Measurements from ENCODE around the gene PAFAH2. TPM values are rescaled to one million over a fixed set of nuclear protein-coding genes. Genes with fewer than 3 reads are reported as not detected.
A peak's percentile ranks its signal among the peaks of the same experiment; 100 is the strongest.

Gene PAFAH2
- total RNA-seq, 1 experiment from 2014 or later = 12.4 TPM

GRCh38 chr1:25922056-25922970 lies 75.5 kb downstream of the PAFAH2 start:
- WGBS (ENCODE audit: extremely low coverage, insufficient read length, low lambda C conversion rate) = no CpG with 5 or more reads among the region's 49 CpGs
- no peaks in the 10 kb centered on the region for H3K9me3 ChIP-seq (ENCODE audit: control insufficient read depth, low read depth, low read length)
- H2AK5ac ChIP-seq (ENCODE audit: insufficient read length, low read length) = no peak overlapping the region
- H3K27ac ChIP-seq (ENCODE audit: insufficient read length, low read depth, low read length) = no peak overlapping the region
- H3K23ac ChIP-seq (ENCODE audit: insufficient read length, low read depth, low read length) = no peak overlapping the region
- H2BK120ac ChIP-seq (ENCODE audit: low read depth, low read length, poor library complexity, severe bottlenecking) = no peak overlapping the region
- Mint-ChIP-seq H3K4me3 (peak overlapping the region; percentile 69 to 83), H3K36me3 (ENCODE audit: insufficient read depth in 1 of 3, low read depth in 3 of 3) (no peaks in the 10 kb centered on the region), H3K27ac (peak overlapping the region in 1 of 3 experiments; percentile 44; a peak in 1 of 7 replicates), H3K4me1 (peaks cover 28 to 41% of the 10 kb centered on the region in 2 experiments), H3K9me3 (no peaks in the 10 kb centered on the region), H3K27me3 (ENCODE audit: low read depth) (peaks cover 32% of the 10 kb centered on the region)
- H2BK12ac ChIP-seq (ENCODE audit: insufficient read length, low read depth, low read length) = no peak overlapping the region
- H3K79me2 ChIP-seq (ENCODE audit: insufficient read depth, low read length) = no peaks in the 10 kb centered on the region
- no peak overlapping the region for H4K5ac ChIP-seq (ENCODE audit: insufficient read length, low read depth, low read length)
- H3K4me2 ChIP-seq (ENCODE audit: insufficient read depth, insufficient read length, low read length) = peak overlapping the region; percentile 92
- no peak overlapping the region for H4K91ac ChIP-seq (ENCODE audit: insufficient read length, low read depth, low read length)
- peaks cover 2% of the 10 kb centered on the region; the same call in 1 of the 2 replicates for H3K4me1 ChIP-seq (ENCODE audit: insufficient read depth, low read length)
- H3K23me2 ChIP-seq (ENCODE audit: insufficient read length, low read depth, low read length, poor library complexity, severe bottlenecking) = peaks cover 18% of the 10 kb centered on the region
- no peak overlapping the region for H3K56ac ChIP-seq (ENCODE audit: insufficient read length, low read depth, low read length)
- no peak overlapping the region for H2BK5ac ChIP-seq (ENCODE audit: insufficient read length, low read length)
- H4K8ac ChIP-seq (replicated peaks; ENCODE audit: insufficient read length, low read depth, low read length) = no peak overlapping the region
- H3K79me1 ChIP-seq (ENCODE audit: insufficient read depth, low read depth, low read length, poor library complexity, severe bottlenecking) = no peaks in the 10 kb centered on the region
- H3K9ac ChIP-seq (ENCODE audit: extremely low read depth, insufficient read length, low read length) = peak overlapping the region; percentile 67
- peak overlapping the region; percentile 62; the same call in 1 of the 2 replicates for H3K14ac ChIP-seq (ENCODE audit: insufficient read depth, low read length)
- H3K18ac ChIP-seq (ENCODE audit: insufficient read length, low read depth, low read length) = peak overlapping the region; percentile 81
- H3K4ac ChIP-seq (ENCODE audit: low read depth, low read length) = no peak overlapping the region
- peak overlapping the region; percentile 88 for H2AFZ ChIP-seq (ENCODE audit: low read length)
- H3K27me3 ChIP-seq (ENCODE audit: insufficient read depth, low read length) = no peaks in the 10 kb centered on the region
- no peak for TF ChIP-seq CTCF (conservative IDR thresholded peaks at IDR 0.05)
- H4K20me1 ChIP-seq (ENCODE audit: control insufficient read depth, insufficient read depth, insufficient read length) = no peaks in the 10 kb centered on the region
- DNase-seq = peak; percentile 74
- no peak overlapping the region; the same call in 1 of the 2 replicates for H2BK15ac ChIP-seq (ENCODE audit: low read depth, low read length)
- no peak overlapping the region for H2BK20ac ChIP-seq (ENCODE audit: low read depth, low read length, poor library complexity, severe bottlenecking)
- H3T11ph ChIP-seq (ENCODE audit: low read length) = no peak overlapping the region

All from H9 (cell line).